Hepatocyte (in vitro differentiated cells): ENCODE data around the gene ZNF644. TPM values are rescaled to one million over a fixed set of nuclear protein-coding genes. Genes with fewer than 3 reads are reported as not detected.

Experiments used
- DNase-seq: peaks from one replicate; pipeline ENCODE4 v3.0.0-alpha.2; 2016; ENCODE audit warnings: low spot score
- H2AFZ ChIP-seq: fragments of 200-600 bp; sonication (generic); 2 replicates; pipeline ENCODE4 v1.6.0; 2016; ENCODE audit warnings: antibody characterized with exemption, mild to moderate bottlenecking
- H3K27ac ChIP-seq: fragments of 200-600 bp; sonication (generic); 2 replicates; pipeline ENCODE4 v1.5.1; 2016; ENCODE audit warnings: mild to moderate bottlenecking
- H3K27me3 ChIP-seq: fragments of 200-600 bp; sonication (generic); 2 replicates; pipeline ENCODE4 v1.6.1; 2016
- H3K36me3 ChIP-seq: fragments of 200-600 bp; sonication (generic); replicated peaks from 2 replicates; pipeline ENCODE4 v1.5.1; 2016; ENCODE audit warnings: low read depth; ENCODE audit not compliant: insufficient read depth
- H3K4me1 ChIP-seq: fragments of 200-600 bp; sonication (generic); 2 replicates; pipeline ENCODE4 v1.5.1; 2016; ENCODE audit warnings: mild to moderate bottlenecking, moderate library complexity; ENCODE audit not compliant: insufficient read depth
- H3K4me2 ChIP-seq: fragments of 200-600 bp; sonication (generic); 2 replicates; pipeline ENCODE4 v1.6.0; 2016
- H3K4me3 ChIP-seq: fragments of 200-600 bp; sonication (generic); 2 replicates; pipeline ENCODE4 v1.5.1; 2016; ENCODE audit warnings: mild to moderate bottlenecking
- H3K79me2 ChIP-seq: fragments of 200-600 bp; sonication (generic); 2 replicates; pipeline ENCODE4 v1.6.0; 2017; ENCODE audit warnings: mild to moderate bottlenecking
- H3K9me2 ChIP-seq: fragments of 200-600 bp; sonication (generic); replicated peaks from 2 replicates; pipeline ENCODE4 v1.6.0; 2017; ENCODE audit warnings: mild to moderate bottlenecking; ENCODE audit not compliant: insufficient read depth
- H3K9me3 ChIP-seq: fragments of 200-600 bp; sonication (generic); 2 replicates; pipeline ENCODE4 v1.5.1; 2016; ENCODE audit warnings: low read depth, mild to moderate bottlenecking
- H4K20me1 ChIP-seq: fragments of 200-600 bp; sonication (generic); 2 replicates; pipeline ENCODE4 v1.6.0; 2016; ENCODE audit warnings: mild to moderate bottlenecking; ENCODE audit not compliant: insufficient read depth, poor library complexity, severe bottlenecking
- CTCF ChIP-seq: fragments of 200-600 bp; sonication (generic); IDR thresholded peaks from 2 replicates; pipeline ENCODE4 v1.5.1; 2016; ENCODE audit warnings: antibody characterized with exemption, mild to moderate bottlenecking; ENCODE audit not compliant: poor library complexity
- EZH2 ChIP-seq: fragments of 200-600 bp; sonication (generic); IDR thresholded peaks from 2 replicates; pipeline ENCODE4 v1.6.1; 2016; ENCODE audit warnings: antibody characterized with exemption, mild to moderate bottlenecking, borderline replicate concordance
- EZH2phosphoT487 ChIP-seq: fragments of 200-600 bp; sonication (generic); IDR thresholded peaks from one replicate; pipeline ENCODE4 v1.6.1; 2018; ENCODE audit warnings: antibody characterized with exemption, mild to moderate bottlenecking, low read depth, moderate library complexity; ENCODE audit not compliant: unreplicated experiment, severe bottlenecking
- WGBS: methylation state at CpG from one replicate; pipeline ENCODE4 v1.1.6; 2016; ENCODE audit warnings: low lambda C conversion rate; ENCODE audit errors: missing lambda C conversion rate; 5-methylcytosine and 5-hydroxymethylcytosine counted together
- polyA plus RNA-seq: library from polyadenylated mRNA; unstranded; fragments of >200 nt; fragmentation: Nextera tagmentation; extraction: Ambion mirVana; gene quantifications from 2 replicates; pipeline ENCODE4 v1.2.1, GENCODE V29; 2016
- total RNA-seq: library from RNA; depleted of rRNA; stranded (reverse); fragments of >200 nt; gene quantifications from 2 replicates; pipeline ENCODE4 v1.2.3, GENCODE V29; 2014

The ZNF644 gene
- total and polyA plus RNA-seq, 2 experiments from 2014 or later, result 39.8 to 78.7 TPM

GRCh38 chr1:90925928-90926869 lies 95.6 kb downstream of the ZNF644 start:
- H3K27me3 ChIP-seq, result no peaks in the 10 kb centered on the region
- H3K79me2 ChIP-seq, result peaks cover 98% of the 10 kb centered on the region
- H3K4me2 ChIP-seq, result no peak overlapping the region
- H3K36me3 ChIP-seq, result no peaks in the 10 kb centered on the region
- H2AFZ ChIP-seq, result no peak overlapping the region
- peak; percentile 19 for DNase-seq
- H3K4me3 ChIP-seq, result no peak overlapping the region
- H4K20me1 ChIP-seq, result peaks cover 56% of the 10 kb centered on the region
- H3K4me1 ChIP-seq, result peaks cover 8% of the 10 kb centered on the region
- TF ChIP-seq EZH2 (no peak), EZH2phosphoT487 (no peak), CTCF (no peak)
- no peak overlapping the region for H3K27ac ChIP-seq
- H3K9me2 ChIP-seq, result no peaks in the 10 kb centered on the region
- H3K9me3 ChIP-seq, result no peaks in the 10 kb centered on the region
- WGBS, result 65% methylated on average over 1 of the region's 1 CpG

GRCh38 chr1:90924982-90925381 lies 96.9 kb downstream of the ZNF644 start:
- Histone ChIP-seq H3K36me3 (no peaks in the 10 kb centered on the region), H3K4me2 (no peak overlapping the region), H3K4me3 (no peak overlapping the region), H3K9me3 (no peaks in the 10 kb centered on the region), H4K20me1 (peaks cover 58% of the 10 kb centered on the region), H3K9me2 (no peaks in the 10 kb centered on the region), H2AFZ (no peak overlapping the region), H3K27me3 (no peaks in the 10 kb centered on the region), H3K4me1 (peaks cover 8% of the 10 kb centered on the region), H3K27ac (no peak overlapping the region), H3K79me2 (peaks cover 97% of the 10 kb centered on the region)
- TF ChIP-seq CTCF (no peak), EZH2 (no peak), EZH2phosphoT487 (no peak)
- 72% methylated on average over 4 of the region's 4 CpGs for WGBS
- no peak for DNase-seq

- TF ChIP-seq CTCF (no peak), EZH2phosphoT487 (no peak), EZH2 (no peak)
- Histone ChIP-seq H3K4me1 (peaks cover 8% of the 10 kb centered on the region), H3K79me2 (peaks cover 88% of the 10 kb centered on the region), H3K9me3 (no peaks in the 10 kb centered on the region), H2AFZ (no peak overlapping the region), H4K20me1 (peaks cover 75% of the 10 kb centered on the region), H3K36me3 (no peaks in the 10 kb centered on the region), H3K4me2 (no peak overlapping the region), H3K27ac (no peak overlapping the region), H3K9me2 (no peaks in the 10 kb centered on the region), H3K27me3 (no peaks in the 10 kb centered on the region), H3K4me3 (no peak overlapping the region)
- 83% methylated on average over 2 of the region's 2 CpGs for WGBS
- no peak for DNase-seq
Observed at GRCh38 chr1:90922996-90923395, 98.8 kb downstream of the ZNF644 start.
